Mesendoderm (in vitro differentiated cells): ENCODE results near the gene AFAP1.

Source experiments
- DNase-seq: peaks from one replicate; pipeline ENCODE4 v3.0.0; 2013
- H2AK5ac ChIP-seq: 2 replicates; pipeline ENCODE4 v1.6.1; 2013; ENCODE audit warnings: low read length, inconsistent platforms
- H2BK120ac ChIP-seq: 2 replicates; pipeline ENCODE4 v1.6.1; 2013; ENCODE audit warnings: low read depth, mild to moderate bottlenecking, low read length, moderate library complexity, mixed read lengths
- H2BK15ac ChIP-seq: replicated peaks from 2 replicates; pipeline ENCODE4 v1.6.1; 2013; ENCODE audit warnings: low read depth, mild to moderate bottlenecking, moderate library complexity
- H2BK5ac ChIP-seq: 2 replicates; pipeline ENCODE4 v1.6.1; 2013; ENCODE audit warnings: low read length, inconsistent platforms
- H3K18ac ChIP-seq: 2 replicates; pipeline ENCODE4 v1.6.1; 2013; ENCODE audit warnings: mild to moderate bottlenecking, low read length, mixed read lengths
- H3K23ac ChIP-seq: one replicate; pipeline ENCODE4 v1.6.1; 2013; ENCODE audit warnings: low read length
- H3K27ac ChIP-seq: 2 replicates; pipeline ENCODE4 v1.5.1; 2013; ENCODE audit warnings: low read depth, mild to moderate bottlenecking, inconsistent platforms, low read length, moderate library complexity
- H3K27me3 ChIP-seq: 2 replicates; pipeline ENCODE4 v1.6.1; 2013; ENCODE audit warnings: low read length, control low read depth, mild to moderate bottlenecking, inconsistent platforms; ENCODE audit not compliant: insufficient read depth, poor library complexity
- H3K36me3 ChIP-seq: 2 replicates; pipeline ENCODE4 v1.6.1; 2013; ENCODE audit warnings: low read length, inconsistent platforms; ENCODE audit not compliant: control insufficient read depth, insufficient read depth
- H3K4ac ChIP-seq: one replicate; pipeline ENCODE4 v1.6.1; 2013; ENCODE audit warnings: low read depth, mild to moderate bottlenecking, low read length, moderate library complexity
- H3K4me1 ChIP-seq: 2 replicates; pipeline ENCODE4 v1.6.1; 2013; ENCODE audit warnings: low read depth, low read length, inconsistent platforms; ENCODE audit not compliant: control insufficient read depth
- H3K4me2 ChIP-seq: 2 replicates; pipeline ENCODE4 v1.6.1; 2013; ENCODE audit warnings: low read length
- H3K4me3 ChIP-seq: 2 replicates; pipeline ENCODE4 v1.5.1; 2013; ENCODE audit warnings: mild to moderate bottlenecking, low read length
- H3K56ac ChIP-seq: one replicate; pipeline ENCODE4 v1.6.1; 2013; ENCODE audit warnings: low read length
- H3K79me1 ChIP-seq: 2 replicates; pipeline ENCODE4 v1.6.1; 2013; ENCODE audit warnings: low read length, inconsistent platforms
- H3K79me2 ChIP-seq: 2 replicates; pipeline ENCODE4 v1.6.1; 2013; ENCODE audit warnings: mild to moderate bottlenecking, low read length; ENCODE audit not compliant: control insufficient read depth, insufficient read depth
- H3K9ac ChIP-seq: 2 replicates; pipeline ENCODE4 v1.6.1; 2013; ENCODE audit warnings: low read length, inconsistent platforms
- H4K5ac ChIP-seq: one replicate; pipeline ENCODE4 v1.6.1; 2013; ENCODE audit warnings: low read length
- H4K8ac ChIP-seq: one replicate; pipeline ENCODE4 v1.6.1; 2013; ENCODE audit warnings: low read depth, mild to moderate bottlenecking, control low read depth, low read length, moderate library complexity
- WGBS: extraction: QIAGEN DNeasy Blood & Tissue Kit; methylation state at CpG from one replicate; pipeline ENCODE4 v1.1.7; 2013; ENCODE audit warnings: low lambda C conversion rate, missing lambda C conversion rate; ENCODE audit not compliant: insufficient coverage; ENCODE audit errors: extremely low coverage; 5-methylcytosine and 5-hydroxymethylcytosine counted together

Gene AFAP1

DNA sequence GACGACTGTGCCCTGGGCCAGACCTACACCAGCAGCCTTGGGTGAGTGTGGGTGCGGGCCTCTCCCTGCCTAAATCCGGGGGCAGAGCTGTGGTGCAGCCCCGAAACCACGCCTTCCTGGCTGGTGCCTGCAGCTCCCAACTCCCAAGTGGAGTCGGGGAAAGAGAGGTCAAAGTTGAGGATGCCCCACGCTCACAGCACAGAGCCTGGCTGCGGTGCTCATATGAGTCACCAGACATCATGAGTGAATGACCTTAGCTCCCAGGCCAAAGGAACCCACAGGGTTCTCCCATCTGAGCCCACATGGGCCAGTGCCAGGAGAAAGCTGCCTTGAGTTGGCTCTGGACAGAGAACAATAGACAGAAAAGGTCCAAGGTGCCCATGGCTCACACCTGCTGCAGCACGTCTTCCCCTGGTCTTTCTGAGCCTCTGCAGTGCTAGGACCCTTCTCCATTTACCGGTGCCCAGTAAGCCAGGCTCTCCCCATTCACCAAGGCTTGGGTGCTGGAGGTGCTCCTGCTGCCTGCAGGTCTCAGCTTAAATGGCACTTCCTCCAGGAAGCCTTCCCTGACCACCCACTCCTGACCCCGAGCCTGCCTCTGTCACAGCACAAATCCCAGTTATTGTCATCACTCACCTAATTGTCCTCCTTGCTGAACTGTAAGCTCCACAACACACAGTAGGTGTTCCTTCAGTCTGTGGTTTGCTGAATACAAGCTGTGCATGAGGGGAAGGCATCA is 224.2 kb downstream of the AFAP1 start:
- no peak overlapping the region for H3K9ac ChIP-seq
- no peak overlapping the region for H3K56ac ChIP-seq
- H2BK120ac ChIP-seq, result no peak overlapping the region
- no peak overlapping the region for H3K23ac ChIP-seq
- H3K36me3 ChIP-seq, result no peaks in the 10 kb centered on the region
- no peak overlapping the region for H3K4ac ChIP-seq
- no CpG with 5 or more reads among the region's 11 CpGs for WGBS
- no peak overlapping the region for H4K5ac ChIP-seq
- no peak overlapping the region for H2AK5ac ChIP-seq
- H3K4me1 ChIP-seq, result no peaks in the 10 kb centered on the region
- no peak overlapping the region for H4K8ac ChIP-seq
- no peak for DNase-seq
- H3K4me2 ChIP-seq, result no peak overlapping the region
- no peak overlapping the region for H3K4me3 ChIP-seq
- no peaks in the 10 kb centered on the region for H3K79me2 ChIP-seq
- no peaks in the 10 kb centered on the region for H3K27me3 ChIP-seq
- no peaks in the 10 kb centered on the region for H3K79me1 ChIP-seq
- H2BK15ac ChIP-seq, result no peak overlapping the region
- H3K27ac ChIP-seq, result no peak overlapping the region
- H2BK5ac ChIP-seq, result no peak overlapping the region
- H3K18ac ChIP-seq, result no peak overlapping the region

DNA sequence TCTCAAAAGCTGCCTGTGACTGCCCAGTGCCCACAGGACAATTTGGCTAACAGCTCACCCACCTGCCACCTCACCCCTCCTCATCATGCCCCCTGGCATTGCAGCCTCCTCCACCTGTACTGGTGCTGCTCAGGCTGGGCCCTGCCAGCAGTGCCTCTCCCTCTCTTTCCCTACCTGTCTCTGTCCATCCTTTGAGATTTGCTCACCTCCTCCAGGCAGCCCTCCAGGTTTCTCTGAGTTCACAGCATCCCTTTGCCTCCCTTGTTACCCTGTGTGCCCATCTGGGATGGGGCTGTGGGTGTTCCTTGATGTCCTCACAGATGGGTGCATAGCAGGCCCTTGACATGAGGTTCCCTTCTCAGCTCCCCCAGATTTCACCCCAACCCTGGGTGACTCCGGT is 224.9 kb downstream of the AFAP1 start:
- DNase-seq, result no peak
- no peak overlapping the region for H2BK120ac ChIP-seq
- no peak overlapping the region for H3K56ac ChIP-seq
- no peak overlapping the region for H3K4ac ChIP-seq
- H3K4me2 ChIP-seq, result no peak overlapping the region
- no peak overlapping the region for H3K27ac ChIP-seq
- H3K9ac ChIP-seq, result no peak overlapping the region
- no peak overlapping the region for H3K23ac ChIP-seq
- H3K27me3 ChIP-seq, result no peaks in the 10 kb centered on the region
- H3K79me1 ChIP-seq, result no peaks in the 10 kb centered on the region
- H3K18ac ChIP-seq, result no peak overlapping the region
- no peak overlapping the region for H3K4me3 ChIP-seq
- H3K4me1 ChIP-seq, result no peaks in the 10 kb centered on the region
- no peak overlapping the region for H4K8ac ChIP-seq
- H2BK5ac ChIP-seq, result no peak overlapping the region
- H3K79me2 ChIP-seq, result no peaks in the 10 kb centered on the region
- H3K36me3 ChIP-seq, result no peaks in the 10 kb centered on the region
- H4K5ac ChIP-seq, result no peak overlapping the region
- no CpG with 5 or more reads among the region's 1 CpG for WGBS
- H2AK5ac ChIP-seq, result no peak overlapping the region
- no peak overlapping the region for H2BK15ac ChIP-seq

DNA sequence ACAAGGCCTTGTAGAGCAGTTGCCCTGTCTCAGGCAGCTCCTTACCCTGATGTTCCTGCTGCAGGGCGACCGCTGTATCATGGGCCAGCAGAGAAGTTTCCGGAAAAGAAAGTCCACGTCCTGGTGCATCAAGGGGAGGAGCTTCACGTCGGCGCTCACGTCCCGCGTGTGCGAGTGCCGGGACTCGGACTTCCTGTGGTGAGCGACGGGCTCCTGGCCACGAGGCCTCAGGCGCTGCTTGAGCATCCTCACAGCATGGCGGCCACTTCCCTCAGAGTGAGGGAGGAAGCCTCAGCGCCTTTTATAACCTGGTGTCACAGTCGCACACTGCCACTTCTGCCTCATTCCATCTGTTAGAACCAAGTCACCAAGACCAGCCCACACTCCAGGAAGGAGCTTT is 225.5 kb downstream of the AFAP1 start:
- WGBS, result no CpG with 5 or more reads among the region's 20 CpGs
- Histone ChIP-seq H4K8ac (no peak overlapping the region), H3K4ac (no peak overlapping the region), H2BK120ac (no peak overlapping the region), H2AK5ac (no peak overlapping the region), H3K27ac (no peak overlapping the region), H3K79me1 (no peaks in the 10 kb centered on the region), H3K79me2 (no peaks in the 10 kb centered on the region), H3K23ac (no peak overlapping the region), H3K4me2 (no peak overlapping the region), H3K4me1 (no peaks in the 10 kb centered on the region), H3K27me3 (no peaks in the 10 kb centered on the region), H3K36me3 (no peaks in the 10 kb centered on the region), H2BK15ac (no peak overlapping the region), H3K9ac (no peak overlapping the region), H3K4me3 (no peak overlapping the region), H2BK5ac (no peak overlapping the region), H3K56ac (no peak overlapping the region), H4K5ac (no peak overlapping the region), H3K18ac (no peak overlapping the region)
- DNase-seq, result no peak

DNA sequence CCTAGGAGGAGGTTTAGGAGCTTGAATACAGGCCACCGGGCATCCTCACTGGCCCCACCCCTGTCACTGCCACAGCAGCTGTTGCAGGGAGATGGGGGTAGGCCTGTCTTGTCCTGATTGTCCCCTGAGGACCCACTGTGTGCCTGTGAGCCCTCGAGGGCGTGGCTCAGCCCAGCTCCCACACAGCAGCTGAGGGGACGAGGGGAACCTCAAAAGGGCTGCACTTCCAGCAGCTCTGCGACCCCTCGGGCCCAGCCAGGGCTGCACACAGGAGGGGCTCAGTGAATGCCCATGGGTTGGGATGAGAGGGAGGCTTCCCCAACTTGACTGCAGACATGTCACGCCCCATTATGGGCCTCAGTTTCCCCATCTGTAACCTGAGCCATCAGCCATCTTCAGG is 225.9 kb downstream of the AFAP1 start:
- Histone ChIP-seq H3K9ac (no peak overlapping the region), H2BK120ac (no peak overlapping the region), H3K27me3 (no peaks in the 10 kb centered on the region), H2BK15ac (no peak overlapping the region), H3K79me1 (no peaks in the 10 kb centered on the region), H3K56ac (no peak overlapping the region), H3K79me2 (no peaks in the 10 kb centered on the region), H4K5ac (no peak overlapping the region), H3K4ac (no peak overlapping the region), H3K4me2 (no peak overlapping the region), H2BK5ac (no peak overlapping the region), H4K8ac (no peak overlapping the region), H3K4me1 (no peaks in the 10 kb centered on the region), H3K27ac (no peak overlapping the region), H3K23ac (no peak overlapping the region), H3K4me3 (no peak overlapping the region), H3K18ac (no peak overlapping the region), H2AK5ac (no peak overlapping the region), H3K36me3 (no peaks in the 10 kb centered on the region)
- WGBS, result no CpG with 5 or more reads among the region's 7 CpGs
- DNase-seq, result no peak

DNA sequence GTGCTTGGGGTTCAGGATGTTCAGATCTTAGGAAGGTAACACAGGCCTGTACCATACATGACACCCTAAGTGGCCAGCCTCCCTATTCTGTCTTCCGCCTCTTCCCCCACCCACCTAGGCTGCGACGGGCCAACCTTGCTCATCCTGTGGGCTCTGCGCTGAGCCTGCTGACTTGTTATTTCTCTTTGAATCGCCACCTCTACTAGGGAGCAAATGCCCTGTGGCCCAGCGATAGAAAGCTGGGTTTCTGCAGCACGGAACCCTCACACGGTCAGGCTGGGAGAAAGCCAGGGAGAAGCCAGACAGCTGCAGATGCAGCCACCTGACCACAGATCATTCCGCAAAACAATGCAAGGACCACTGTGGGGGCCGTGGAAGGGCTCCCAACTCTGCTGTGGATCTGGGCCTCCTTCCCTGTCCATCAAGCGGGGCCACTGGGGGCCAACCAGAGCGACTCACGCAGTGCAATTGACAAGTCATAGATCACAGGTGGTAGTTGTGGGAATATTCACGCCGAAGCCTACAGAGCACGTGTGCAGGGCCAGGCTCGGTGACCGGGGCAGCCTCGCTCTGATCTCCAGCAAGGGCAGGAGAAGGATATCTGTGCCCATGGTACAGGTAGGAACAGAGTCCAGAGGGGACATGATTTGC is 227.5 kb downstream of the AFAP1 start:
- DNase-seq, result no peak
- WGBS, result no CpG with 5 or more reads among the region's 19 CpGs
- no peak overlapping the region for H3K4me2 ChIP-seq

More for the DNA sequence above, 227.5 kb downstream of the AFAP1 start:
- Histone ChIP-seq H3K27ac (no peak overlapping the region), H2BK120ac (no peak overlapping the region), H3K4me1 (no peaks in the 10 kb centered on the region), H3K23ac (no peak overlapping the region), H3K9ac (no peak overlapping the region), H3K56ac (no peak overlapping the region), H2BK15ac (no peak overlapping the region), H3K27me3 (no peaks in the 10 kb centered on the region), H3K4me3 (no peak overlapping the region), H3K18ac (no peak overlapping the region), H3K79me1 (no peaks in the 10 kb centered on the region), H3K79me2 (no peaks in the 10 kb centered on the region), H2BK5ac (no peak overlapping the region), H3K4ac (no peak overlapping the region), H4K5ac (no peak overlapping the region), H2AK5ac (no peak overlapping the region), H3K36me3 (no peaks in the 10 kb centered on the region), H4K8ac (no peak overlapping the region)
